Activated gamma-delta T cell treated with anti-CD3 and anti-CD28 coated beads, Interleukin-2, amount 50 U/mL, for 16 hours (primary cell): ENCODE measurements around the gene GALNS.

ENCODE experiments used
- DNase-seq: peaks from one replicate; pipeline ENCODE4 v3.0.0-alpha.2; 2020; ENCODE audit warnings: low read depth

The GALNS gene

GRCh38 chr16:88856122-88856827, 472 bp downstream of the GALNS start:
- no peak for DNase-seq

- DNase-seq = no peak
Measured at GRCh38 chr16:88855736-88856121, 1.0 kb downstream of the GALNS start.

DNA sequence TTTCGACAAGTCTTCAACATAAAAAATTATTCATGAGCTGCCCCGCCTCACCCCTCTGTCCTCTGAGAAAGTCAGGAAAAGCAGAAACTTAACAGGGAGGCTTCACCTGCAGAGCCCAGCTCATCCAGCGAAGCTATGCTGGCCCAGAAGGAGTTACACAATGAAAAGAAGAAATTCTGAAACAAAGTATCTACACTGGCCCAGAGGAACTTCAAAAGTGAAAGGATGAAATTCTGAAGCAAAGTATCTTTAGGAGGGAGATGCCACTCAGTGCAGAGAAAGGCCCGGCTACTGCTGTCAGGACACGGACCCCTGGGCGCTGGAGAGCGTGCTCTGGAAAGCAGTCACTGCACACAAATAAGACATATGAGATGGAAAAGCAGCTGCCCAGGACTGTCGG, 1.6 kb downstream of the GALNS start:
- no peak for DNase-seq

- peak; percentile 18 for DNase-seq
Measured at GRCh38 chr16:88854306-88855111, 2.2 kb downstream of the GALNS start.

DNA sequence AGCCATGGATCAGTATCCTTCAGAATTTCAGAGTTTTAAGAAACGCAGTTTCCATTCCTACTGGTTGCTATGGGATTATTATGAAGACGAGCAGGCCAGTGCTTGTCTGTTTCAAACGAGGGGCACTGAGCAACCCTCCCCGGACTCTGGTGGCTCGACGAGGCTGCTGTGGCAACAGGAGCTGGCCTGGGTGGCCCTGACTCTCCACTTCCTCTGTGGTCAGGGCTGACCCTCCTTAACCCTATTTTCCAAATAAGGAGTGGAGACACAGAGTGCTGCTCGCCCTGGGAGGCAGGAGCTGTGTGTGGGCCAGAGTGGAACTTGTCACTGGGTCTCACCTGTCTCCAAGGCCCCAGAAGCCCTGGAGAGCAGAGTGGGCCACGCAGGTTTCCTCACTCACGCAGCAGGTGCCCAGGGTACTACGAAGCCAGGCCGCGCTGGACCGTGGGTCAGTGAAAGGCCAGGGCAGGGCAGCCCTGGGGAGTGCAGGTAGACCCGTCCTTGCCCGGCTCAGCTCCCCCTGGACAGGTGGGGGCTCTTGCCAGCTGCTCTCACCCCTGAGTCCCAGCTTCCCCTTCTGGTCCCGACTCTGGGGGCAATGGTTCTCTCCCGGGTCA, 3.3 kb downstream of the GALNS start:
- no peak for DNase-seq

- DNase-seq = no peak
Measured at GRCh38 chr16:88851616-88852015, 5.1 kb downstream of the GALNS start.

DNA sequence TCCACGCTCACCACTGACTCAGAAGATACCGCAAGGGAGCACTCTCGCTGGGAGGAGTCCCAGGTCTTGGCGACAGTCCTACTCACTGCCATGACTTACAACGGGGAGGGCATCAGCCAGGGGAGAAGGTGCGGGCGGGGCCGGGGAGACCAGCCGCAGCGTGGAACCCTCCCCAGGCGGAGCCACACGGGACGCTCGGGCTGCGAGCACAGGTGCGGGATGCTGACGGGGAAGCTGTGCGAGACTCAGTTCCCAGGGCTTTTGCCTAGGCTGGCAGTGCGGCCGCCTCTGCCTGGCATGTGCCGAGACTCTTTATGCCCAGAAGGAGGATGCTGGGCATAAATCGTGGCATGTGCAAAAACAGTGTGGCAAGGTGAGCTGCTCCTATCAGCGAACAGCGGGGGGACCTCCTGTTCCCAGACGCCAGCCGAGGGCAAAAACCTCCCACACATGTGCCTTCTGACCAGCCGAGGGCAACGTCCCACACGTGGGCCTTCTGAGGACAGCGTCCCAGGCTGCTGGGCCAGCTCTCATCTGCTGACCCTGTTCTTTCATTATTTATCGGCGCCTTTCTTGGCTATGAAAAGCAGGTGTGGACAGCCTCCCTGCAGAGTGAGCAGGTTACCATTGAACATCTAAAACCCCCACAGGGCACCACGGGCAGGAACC, 6.1 kb downstream of the GALNS start:
- no peak for DNase-seq

DNA sequence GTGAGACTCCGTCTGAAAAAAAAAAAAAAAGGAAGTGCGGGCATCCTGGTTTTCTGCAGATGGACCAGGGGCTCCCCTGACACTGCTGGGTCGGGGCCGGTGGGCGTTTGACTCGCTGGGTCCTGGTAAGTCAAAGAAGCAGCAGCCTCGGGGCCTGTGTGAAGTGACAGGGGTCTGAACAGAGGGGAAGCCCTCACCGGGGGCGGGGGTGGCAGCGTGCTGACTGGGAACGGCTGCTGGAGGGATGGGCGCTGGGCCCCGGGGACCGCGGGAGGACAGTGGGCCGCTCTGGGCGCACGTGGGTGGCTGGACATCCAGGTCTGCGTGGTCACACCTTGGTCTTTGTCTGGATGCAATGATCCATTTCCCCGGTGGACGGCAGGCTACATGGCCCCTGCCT, 8.2 kb downstream of the GALNS start:
- DNase-seq = no peak

DNA sequence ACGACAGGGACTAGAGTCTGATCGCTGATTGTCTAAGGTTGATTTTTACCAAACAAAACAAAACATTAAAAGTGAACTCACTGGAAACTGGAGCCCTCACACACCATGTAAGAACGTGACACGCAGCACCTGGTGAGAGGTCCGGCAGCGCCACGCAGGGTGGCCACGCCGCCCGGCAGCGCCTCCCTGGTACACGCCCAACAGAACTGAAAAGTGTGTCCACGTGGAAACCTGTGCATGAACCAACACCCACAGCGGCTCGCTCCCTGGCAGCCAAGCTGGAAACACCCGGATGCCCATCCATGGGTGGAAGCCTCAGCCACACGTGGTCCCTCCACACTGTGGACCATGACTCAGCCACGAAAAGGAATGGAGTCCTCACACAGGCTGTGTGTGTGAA, 9.1 kb downstream of the GALNS start:
- DNase-seq = no peak

DNA sequence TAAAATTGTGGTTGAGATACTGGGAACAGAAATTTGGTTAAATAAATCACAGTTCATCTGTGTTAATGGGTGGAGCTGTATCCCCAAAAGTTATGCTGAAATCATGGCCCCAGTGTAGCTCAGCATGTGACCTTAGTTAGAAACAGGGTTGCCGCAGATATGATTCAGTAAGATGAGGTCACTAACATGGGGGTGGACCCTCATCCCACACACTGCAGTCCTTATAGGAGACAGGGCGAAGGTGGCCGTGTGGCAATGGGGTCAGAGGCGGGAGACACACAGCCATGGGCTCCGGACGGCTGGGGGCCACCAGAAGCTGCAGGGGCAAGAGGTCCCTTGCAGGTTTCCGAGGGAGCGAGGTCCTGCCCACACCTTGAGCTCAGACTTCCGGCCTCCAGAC, 10.7 kb downstream of the GALNS start:
- no peak for DNase-seq

DNA sequence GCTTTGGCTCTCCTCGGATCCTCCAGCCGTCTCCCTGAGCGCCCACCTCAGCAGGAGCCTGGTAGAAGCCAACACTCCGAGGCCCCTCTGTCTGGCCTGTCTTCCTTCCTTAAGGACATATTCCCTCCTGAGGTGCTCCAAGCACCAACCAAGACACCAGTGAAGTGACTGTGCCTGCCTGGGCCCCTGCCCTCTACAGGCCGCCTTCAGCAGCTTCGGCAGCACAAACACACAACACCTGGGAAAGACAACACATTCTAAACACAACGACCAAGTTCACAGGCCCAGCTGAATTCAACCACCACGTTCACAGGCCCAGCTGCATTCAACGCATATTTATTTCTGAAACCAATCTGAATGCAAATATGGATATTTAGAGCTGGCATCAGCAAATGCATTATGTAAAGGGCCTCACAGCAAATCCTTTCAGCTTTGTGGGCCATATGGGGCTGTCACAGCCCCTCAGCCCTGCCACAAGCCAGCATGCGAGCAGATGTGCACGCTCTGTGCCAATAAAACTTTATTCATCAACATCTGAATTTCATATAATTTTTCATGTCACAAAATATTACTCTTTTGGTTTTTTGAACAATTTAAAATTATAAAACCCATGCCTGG, 12.2 kb downstream of the GALNS start:
- DNase-seq = no peak

DNA sequence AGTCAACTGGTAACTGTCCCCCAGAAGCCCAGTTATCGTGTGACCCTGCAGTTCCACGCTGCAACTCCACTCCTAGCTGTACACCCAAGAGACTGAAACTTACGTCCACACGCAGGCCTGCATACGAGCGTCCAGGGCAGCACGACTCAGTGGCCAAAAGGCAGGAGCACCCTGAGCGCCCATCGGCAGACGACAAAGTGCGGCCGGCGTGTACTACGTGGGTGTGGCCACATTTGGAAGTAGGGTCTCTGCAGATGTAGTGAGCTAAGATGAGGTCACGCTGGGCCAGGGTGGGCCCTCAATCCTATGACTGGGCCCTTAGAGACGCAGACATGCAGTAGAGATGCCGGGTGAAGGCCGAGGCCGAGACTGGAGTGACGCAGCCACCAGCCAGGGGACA, 13.5 kb downstream of the GALNS start:
- no peak for DNase-seq

DNA sequence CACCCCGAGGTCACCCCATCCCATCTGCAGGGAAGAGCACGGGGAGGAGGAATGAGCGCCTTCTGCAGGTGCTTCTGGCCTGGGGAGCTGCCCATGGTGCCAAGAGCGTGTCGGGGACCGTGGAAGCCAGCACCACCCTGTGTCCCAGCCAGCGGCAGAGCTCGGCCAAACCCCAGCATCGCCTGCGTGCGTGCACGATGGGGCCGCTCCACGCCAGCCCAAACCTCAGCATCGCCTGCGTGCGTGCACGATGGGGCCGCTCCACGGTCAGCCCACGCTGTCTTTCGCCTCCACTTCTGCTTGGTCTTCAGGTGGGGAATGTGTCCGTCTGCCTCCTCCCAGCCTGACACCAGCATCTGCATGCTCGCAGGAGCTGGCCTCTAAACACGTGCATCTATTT, 13.9 kb downstream of the GALNS start:
- no peak for DNase-seq

DNA sequence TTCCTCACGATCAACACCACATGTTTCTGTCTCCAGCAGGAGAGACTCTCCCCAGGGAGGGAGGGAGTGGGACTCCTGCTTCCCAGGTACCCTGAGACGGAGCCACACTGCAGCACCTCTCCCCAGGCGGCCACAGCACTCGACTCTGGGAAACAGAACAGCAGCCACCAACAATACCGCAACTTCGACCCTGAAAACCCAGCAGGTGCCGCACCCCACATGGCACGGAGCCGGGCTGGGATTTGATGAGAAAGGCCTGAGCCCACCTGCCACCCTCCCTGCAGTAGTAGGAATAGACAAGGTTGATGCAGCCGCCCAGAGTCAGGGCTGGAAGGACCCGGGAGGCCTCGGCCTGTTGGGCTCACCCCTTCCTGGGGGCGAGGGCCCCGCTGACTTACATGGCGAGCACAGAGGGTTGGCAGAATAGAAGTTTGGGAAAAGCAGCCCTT, 14.4 kb downstream of the GALNS start:
- no peak for DNase-seq

DNA sequence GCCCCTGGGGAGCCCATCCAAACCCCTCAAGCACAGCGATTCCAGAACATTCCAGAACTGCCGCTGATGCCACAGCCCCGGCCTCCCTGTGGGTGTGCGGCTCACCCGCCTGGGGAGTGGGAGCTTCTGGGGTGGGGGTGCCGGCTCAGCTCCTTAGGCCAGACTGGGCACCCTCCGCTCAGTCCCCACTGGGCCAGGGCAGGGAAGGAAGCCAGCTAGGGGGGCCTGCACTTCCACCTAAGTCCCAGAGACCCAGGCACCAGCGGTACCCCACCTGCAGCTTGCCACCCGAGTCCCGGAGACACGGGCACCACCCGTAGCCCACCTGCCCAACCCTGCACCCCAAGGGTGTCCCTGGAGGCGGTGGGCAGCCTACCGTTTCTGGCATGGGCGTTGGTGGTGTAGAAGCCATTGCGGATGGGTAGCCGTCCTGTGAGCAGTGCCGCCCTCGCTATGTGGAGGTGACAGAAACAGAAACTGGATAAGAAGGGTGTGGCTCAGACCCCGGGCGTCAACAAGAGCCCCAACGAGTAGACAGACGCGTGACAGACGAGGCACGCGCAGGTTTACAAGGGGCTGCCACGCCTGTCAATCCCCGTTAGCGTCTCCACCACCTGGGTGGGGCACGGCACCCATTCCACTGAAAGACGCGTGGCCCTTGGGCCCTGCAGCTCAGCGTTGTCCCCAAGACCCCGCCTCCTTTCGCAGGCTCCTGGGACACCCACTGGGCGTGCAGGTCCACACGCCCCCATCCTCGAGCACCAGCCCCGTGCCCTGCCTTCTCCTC, 15.0 kb downstream of the GALNS start:
- no peak for DNase-seq

- DNase-seq = no peak
Measured at GRCh38 chr16:88840600-88841215, 16.0 kb downstream of the GALNS start.

GRCh38 chr16:88839745-88840599, 16.8 kb downstream of the GALNS start:
- DNase-seq = no peak

- no peak for DNase-seq
Measured at GRCh38 chr16:88839026-88839529, 17.7 kb downstream of the GALNS start.

DNA sequence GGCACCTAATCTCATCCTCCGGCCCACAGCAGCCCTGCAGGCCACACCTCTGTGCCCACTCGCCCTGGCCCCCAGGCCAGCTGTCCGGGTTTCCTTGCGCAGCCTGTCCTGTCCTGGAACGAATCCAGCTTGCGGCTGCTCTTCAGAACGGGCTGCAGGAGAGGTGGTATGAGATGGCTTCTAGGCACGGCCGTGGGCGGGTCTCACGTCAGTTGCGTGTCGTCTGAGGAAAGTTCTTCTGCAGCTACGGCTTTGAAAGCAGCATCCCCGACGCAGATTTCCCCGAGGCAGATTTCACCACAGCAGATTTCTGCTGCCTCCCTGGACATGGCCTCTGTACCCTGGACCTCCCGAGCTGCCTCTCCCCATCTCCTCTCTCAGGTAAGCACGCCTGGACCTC, 18.2 kb downstream of the GALNS start:
- no peak for DNase-seq

GRCh38 chr16:88837806-88838205, 18.9 kb downstream of the GALNS start:
- DNase-seq = no peak
